Loucy (cell line): ENCODE measurements around the gene ZBTB16.

Experiments used
- CTCF ChIP-seq: fragments of 200-600 bp; sonication (generic); conservative IDR thresholded peaks from 2 replicates; pipeline ENCODE4 v1.5.1; 2014; ENCODE audit warnings: mild to moderate bottlenecking, antibody characterized with exemption, low read length
- EZH2phosphoT487 ChIP-seq: fragments of 200-600 bp; IDR thresholded peaks from 2 replicates; pipeline ENCODE4 v1.6.1; 2018; ENCODE audit warnings: antibody characterized with exemption, mild to moderate bottlenecking, moderate library complexity, borderline replicate concordance

DNA sequence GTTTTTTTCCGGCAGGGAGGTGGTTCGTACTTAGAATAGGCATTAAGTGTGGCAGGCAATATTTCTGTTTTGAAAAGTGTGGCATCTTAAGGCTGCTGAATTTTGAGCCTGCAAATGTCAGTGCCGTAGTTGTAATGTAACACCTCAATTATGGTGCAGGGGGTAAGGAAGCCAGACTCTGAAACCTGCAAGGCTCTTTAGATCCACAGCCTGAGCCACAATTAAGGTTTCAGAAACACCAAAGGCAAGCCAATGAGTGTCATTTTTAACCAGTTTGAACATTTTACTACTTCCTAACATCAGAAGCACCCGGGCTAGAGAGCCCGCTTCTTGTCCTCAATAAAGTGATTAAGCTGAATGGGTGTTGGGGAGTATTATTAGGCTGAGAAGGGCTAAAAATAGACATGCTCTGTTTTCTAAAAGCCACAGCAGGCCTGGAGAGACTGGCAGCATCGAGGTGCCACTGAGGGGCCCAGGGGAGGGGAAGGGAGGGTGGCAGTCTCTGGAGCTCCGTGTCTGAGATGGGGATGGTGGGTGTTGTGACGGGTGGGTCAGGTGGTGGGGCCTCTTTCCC lies 113.4 kb downstream of the ZBTB16 start:
- TF ChIP-seq CTCF (no peak), EZH2phosphoT487 (no peak)
